NCI-H460 (cell line): Measurements from ENCODE around the gene SBF1. TPM values are rescaled to one million over a fixed set of nuclear protein-coding genes. Genes with fewer than 3 reads are reported as not detected.

Experiments used
- DNase-seq: peaks from one replicate; pipeline ENCODE4 v3.0.0-alpha.2; 2016; ENCODE audit warnings: low read depth; ENCODE audit errors: extremely low read depth
- total RNA-seq: library from RNA; depleted of rRNA; stranded (reverse); fragments of >200 nt; shearing (Covaris generic); gene quantifications from 2 replicates; pipeline ENCODE4 v1.2.3, GENCODE V29; 2014

SBF1 gene
- total RNA-seq, 1 experiment from 2014 or later: 37.0 TPM

- no peak for DNase-seq
These were observed 27.9 kb downstream of the SBF1 start for GRCh38 chr22:50446708-50447575.

GRCh38 chr22:50445880-50446707 lies 28.7 kb downstream of the SBF1 start:
- DNase-seq: no peak

- DNase-seq: no peak
These were observed 29.6 kb downstream of the SBF1 start for GRCh38 chr22:50445071-50445879.

- DNase-seq: no peak
These were observed 30.2 kb downstream of the SBF1 start for GRCh38 chr22:50444663-50445062.

GRCh38 chr22:50443801-50444625 lies 30.8 kb downstream of the SBF1 start:
- DNase-seq: no peak

GRCh38 chr22:50443197-50443596 lies 31.6 kb downstream of the SBF1 start:
- no peak for DNase-seq

GRCh38 chr22:50441428-50441993 lies 33.3 kb downstream of the SBF1 start:
- no peak for DNase-seq

- DNase-seq: no peak
These were observed 34.1 kb downstream of the SBF1 start for GRCh38 chr22:50440544-50441249.

- DNase-seq: no peak
These were observed 34.9 kb downstream of the SBF1 start for GRCh38 chr22:50439871-50440331.

GRCh38 chr22:50439314-50439870 lies 35.4 kb downstream of the SBF1 start:
- DNase-seq: no peak

- no peak for DNase-seq
These were observed 36.2 kb downstream of the SBF1 start for GRCh38 chr22:50438305-50439275.

GRCh38 chr22:50437511-50438304 lies 37.1 kb downstream of the SBF1 start:
- no peak for DNase-seq

- no peak for DNase-seq
These were observed 37.9 kb downstream of the SBF1 start for GRCh38 chr22:50436841-50437341.

- DNase-seq: no peak
These were observed 38.6 kb downstream of the SBF1 start for GRCh38 chr22:50436015-50436830.

- no peak for DNase-seq
These were observed 39.4 kb downstream of the SBF1 start for GRCh38 chr22:50435291-50436014.
